ENCODE data around the gene UHRF1.

DNA sequence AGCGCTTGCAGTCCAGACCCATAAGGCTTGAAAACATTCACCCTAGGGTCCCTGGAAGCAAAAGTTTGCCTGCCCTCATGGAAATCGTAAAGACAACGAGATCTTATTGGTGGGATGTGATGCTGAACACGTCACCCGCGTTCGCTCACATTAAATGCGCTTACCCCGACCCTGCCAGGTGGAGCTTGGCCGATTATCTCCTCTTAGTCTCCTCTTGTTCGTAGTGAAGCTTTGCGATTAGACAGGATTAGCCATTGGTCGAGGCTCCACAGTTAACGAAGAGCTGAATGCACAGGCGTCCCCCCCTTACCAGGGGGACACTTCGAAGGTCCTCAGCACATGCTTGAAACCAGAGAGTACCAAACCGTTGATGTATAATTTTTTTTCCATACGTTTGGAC, 43.6 kb downstream of the UHRF1 start:
- TF ChIP-seq, protein P1, sequence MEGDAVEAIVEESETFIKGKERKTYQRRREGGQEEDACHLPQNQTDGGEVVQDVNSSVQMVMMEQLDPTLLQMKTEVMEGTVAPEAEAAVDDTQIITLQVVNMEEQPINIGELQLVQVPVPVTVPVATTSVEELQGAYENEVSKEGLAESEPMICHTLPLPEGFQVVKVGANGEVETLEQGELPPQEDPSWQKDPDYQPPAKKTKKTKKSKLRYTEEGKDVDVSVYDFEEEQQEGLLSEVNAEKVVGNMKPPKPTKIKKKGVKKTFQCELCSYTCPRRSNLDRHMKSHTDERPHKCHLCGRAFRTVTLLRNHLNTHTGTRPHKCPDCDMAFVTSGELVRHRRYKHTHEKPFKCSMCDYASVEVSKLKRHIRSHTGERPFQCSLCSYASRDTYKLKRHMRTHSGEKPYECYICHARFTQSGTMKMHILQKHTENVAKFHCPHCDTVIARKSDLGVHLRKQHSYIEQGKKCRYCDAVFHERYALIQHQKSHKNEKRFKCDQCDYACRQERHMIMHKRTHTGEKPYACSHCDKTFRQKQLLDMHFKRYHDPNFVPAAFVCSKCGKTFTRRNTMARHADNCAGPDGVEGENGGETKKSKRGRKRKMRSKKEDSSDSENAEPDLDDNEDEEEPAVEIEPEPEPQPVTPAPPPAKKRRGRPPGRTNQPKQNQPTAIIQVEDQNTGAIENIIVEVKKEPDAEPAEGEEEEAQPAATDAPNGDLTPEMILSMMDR (IDR thresholded peaks at IDR 0.05) = no peak
- TF ChIP-seq POLR2A (IDR thresholded peaks at IDR 0.05) (no peak), EP300 (IDR thresholded peaks at IDR 0.05) (no peak)
